ENCODE data around the gene NR5A1.

Gene NR5A1

DNA sequence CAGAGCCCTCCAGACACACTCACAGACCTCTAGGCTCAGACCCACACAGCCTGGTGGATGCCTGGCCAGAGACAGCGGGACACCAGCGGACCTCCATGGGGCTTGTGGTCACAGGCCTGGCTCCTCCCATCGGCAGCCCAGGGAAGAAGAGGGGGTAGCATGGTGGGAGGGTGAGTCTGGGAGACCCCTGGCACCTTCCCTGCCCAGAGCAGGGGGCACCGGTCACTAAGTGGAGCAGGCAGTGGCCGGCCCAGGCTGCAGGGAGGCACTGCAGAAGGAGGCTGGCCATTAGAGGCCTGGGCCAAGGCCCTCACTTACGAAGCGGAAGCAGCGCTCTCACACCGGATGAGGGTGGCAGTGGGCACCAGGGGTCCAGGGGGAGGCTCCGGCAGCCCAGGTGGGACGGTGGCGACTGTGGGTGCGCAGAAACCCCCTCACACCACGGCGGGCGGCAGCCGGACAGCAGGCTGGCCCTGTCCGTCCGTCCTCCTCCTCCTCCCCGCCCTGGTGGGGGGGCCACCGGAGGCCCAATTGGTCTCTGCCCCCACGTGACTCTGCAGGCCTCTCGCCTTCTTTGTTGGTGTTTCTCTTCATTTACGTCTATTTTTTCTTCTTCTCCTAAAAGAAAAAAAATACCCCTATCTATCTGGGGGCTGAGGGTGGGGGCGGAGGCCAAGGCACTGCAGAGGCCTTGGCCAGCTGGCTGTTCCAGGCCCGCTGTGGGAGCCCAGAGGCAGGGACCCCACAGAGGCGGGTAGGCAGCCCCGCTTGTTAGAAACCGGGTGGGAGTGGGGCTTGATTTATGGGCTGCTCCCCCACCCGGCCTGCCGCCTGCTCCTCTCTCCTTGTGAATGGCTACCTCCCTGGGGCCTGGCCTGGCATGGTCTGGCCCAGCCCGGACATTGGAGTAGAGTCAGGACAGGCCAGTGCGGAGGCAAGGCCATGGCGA is at the start of gene NR5A1:
TSS of gene NR5A1 (minus strand) at position 469 of the 949 bp plus-strand sequence. CDS start 4,004 bp downstream, outside the sequence.
- no peak for DNase-seq

DNA sequence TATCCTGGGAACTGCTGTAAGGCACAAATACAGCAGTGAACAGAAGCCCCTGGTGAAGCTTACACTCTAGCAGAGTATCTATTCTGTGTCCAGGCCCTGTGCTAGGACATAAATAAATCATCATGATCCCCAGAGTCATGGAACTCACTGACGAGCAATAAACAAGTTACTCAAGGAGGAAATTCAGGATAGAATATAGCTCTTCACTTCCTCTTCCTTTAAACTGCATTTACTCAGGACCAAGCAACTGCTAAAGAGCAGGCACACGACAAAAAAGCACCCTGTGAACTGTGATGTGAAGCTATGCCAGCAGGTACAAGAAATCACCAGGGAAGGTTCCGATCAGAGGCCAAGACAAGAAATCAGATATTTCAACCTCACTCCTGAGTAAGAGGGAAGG is 47.8 kb upstream of the NR5A1 start:
- no peak for DNase-seq

DNA sequence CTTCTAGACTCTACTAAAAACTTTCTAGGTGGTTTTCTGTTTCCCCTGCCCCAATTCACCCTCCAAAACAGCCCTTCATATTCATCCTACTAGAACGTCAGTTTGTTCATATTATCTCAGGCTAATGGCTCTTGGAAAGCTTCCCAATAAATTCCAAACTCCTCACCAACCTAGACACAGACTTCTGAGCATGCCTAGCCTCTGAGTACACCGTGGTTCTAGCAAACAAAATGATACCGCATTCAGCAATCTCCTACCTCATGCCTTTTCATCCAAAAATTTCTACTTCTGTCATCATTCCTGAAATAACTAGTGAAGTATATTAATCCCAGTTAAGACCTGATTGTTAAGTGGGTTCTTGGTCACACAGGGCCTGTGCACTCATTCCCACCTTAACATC is 46.5 kb upstream of the NR5A1 start:
- DNase-seq: no peak

DNA sequence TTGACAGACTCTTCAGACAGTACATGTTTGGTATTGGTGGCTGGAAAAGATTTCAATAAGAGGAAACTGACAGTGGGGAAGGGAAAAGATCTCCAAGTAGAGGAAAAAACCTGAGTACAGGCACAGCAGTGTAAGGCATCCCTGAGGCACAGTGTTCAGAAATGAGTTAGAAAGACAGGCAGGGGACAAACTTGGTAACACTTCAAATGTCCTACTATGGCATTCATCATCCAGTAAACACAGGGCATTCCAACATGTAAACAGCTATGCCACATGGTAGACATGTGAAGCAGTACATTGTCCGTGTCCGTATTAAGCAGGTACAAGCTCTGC is 45.0 kb upstream of the NR5A1 start:
- DNase-seq: no peak

DNA sequence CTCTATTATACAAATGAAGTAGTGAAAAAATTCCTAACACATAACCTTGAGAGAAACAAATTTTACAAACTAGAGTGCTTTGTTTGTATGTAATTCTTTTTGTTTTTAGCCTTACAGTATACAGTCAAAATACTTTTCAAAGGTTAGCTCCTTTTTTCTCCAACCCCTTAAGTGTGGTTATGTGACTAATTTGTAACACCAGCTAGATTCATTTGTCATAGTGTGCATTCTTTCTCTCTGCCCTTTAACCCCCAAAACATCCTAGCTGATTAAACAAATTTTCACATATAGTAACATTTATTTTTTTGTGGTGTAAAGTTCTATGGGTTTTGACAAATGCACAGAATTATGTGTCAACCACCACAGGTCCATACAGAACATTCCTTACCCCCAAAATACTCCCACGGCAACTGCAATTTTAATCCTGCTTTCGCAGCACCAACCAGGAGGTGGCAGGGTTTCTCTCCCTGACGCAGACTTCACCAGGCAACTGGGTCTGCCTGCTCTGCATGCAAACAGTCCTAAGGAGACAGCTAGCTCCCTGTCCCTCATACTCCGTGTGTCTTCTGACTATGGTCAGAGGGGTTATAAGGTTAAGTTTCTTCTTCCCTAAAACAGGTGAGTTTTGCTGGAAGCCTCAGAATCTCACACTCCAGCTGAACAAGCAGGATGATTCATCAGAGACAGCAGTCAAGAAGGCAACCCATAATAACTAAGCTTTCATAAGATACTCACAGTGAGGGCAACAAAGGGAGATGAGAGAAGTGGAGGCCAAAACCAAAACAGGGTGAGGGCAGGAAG is 44.5 kb upstream of the NR5A1 start:
- DNase-seq: peak in 1 of 2 experiments; percentile 43

DNA sequence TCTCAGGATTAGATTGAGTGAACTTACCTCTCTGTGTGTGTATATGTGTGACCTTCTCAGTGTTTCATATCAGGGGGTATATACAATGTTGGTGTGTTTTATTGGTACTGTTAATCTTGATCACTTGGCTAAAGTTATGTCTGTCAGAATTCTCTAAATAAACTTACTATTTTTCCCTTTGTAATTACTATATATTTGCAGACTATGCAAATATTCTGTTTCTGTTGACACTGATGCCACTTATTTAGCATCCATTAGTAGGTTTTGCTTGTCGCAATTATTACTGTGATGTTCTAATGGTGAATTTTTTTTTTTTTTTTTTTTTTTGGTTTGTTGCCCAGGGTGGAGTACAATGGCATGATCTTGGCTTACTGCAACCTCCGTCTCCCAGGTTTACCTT is 42.9 kb upstream of the NR5A1 start:
- DNase-seq: no peak

DNA sequence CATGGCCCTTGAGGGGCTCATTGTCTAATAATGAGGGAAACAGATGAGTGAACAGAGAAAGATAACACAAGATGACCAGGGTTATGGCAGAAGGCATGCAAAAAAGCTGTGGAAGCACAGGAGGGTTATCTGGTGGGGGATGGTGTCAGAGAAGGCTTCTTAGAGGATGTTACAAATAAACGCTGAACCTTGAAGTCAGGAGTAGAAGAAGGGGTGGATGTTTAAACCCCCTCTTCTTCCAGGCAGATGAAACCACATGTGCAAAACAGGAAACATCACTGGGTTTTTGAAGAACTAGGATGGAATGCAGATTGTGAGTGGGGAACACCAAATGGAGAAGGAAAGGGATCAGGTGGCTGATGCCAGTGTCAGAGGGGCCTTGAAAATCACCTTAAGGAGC is 41.8 kb upstream of the NR5A1 start:
- no peak for DNase-seq

DNA sequence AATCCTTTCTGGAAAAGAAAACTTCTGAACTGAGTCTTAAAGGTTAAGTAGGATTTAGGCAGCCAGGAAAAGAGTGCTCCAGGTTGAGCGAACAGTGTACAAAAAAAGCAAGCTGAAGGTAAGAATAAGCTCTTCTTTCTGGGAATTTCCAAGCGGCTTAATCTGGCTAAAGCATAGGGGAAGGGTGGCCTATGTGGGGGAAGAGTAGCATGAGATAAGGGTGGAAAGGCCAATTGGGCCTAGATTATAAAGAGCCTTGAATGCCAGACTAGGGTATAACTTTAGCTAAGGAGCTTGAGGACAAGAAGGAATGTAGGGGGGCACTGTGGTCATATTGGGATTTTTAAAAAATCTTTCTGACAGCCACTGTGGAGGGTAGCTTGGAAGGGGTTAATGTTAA is 37.3 kb upstream of the NR5A1 start:
- no peak for DNase-seq

DNA sequence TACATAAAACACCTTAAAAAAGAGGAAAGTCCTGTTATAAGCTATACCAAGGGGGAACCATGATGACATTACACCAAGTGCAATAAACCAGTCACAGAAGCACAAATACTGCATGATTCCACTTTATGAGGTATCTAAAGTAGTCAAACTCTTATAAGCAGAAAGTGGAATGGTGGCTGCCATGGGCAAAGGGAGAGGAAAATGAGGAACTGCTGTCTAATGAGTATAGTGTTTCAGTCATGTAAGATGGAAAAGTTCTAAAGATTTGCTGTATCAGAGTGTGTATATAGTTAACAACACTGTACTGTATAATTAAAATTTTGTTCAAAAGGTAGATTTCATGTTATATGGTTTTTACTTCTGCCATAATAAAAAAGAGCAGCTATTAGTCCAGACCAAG is 34.6 kb upstream of the NR5A1 start:
- DNase-seq: no peak

DNA sequence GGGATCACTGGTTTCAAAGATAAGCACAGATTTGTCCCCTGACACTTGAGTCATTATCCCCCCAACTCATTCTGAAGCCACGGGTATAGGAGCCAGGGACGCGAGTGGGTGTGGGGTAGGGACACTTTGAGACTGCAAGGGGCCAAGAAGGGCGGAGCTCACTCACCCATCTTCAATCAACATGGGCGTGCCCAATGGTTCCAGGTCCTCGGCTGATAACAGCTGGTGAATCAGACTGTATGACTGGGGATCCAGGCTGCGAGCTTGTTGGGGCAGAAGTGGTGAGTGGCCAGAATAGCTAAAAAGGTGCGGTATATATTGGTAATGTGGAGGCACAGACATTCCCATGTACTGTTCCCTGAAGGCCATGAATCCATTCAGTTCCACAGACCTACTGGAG is 30.7 kb upstream of the NR5A1 start:
- no peak for DNase-seq

DNA sequence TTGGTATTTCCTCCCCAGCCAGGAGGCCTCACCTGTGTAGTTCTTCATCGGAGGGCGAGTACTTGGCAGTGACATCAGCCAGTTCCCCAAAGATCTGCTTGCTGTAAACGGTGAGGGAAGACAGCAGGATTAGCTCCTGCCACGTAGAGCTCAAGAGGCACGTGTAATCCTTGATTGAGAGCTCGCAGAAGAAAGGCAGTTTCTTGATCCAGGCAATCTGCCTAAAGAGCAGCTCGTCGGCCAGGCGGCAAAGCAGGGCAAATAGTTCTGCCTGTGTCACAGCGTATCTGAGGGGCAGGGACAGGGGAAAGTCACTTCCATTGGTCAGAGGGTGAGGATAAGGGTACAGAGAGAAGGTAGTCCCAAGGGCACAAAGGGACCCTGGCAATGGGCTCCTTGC is 28.6 kb upstream of the NR5A1 start:
- no peak for DNase-seq

DNA sequence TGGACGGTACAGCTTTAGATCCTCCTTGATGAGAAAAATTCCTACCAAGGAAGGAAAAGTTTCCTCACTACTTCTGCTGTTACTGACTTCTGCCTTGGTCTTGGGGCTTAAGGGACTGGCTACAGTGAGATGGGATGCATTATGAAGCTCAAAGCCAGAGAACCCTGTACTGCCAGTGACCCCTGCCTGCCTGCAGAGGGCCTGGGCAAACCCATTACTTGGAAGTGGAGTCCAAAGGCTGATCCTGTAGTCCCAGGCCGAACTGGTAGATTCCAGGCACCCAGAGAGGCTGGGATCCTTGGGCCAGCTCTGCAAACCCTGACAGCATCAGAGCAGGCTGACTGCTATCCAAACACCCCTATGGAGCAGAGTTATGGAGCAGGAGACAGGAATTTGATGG is 25.7 kb upstream of the NR5A1 start:
- no peak for DNase-seq

DNA sequence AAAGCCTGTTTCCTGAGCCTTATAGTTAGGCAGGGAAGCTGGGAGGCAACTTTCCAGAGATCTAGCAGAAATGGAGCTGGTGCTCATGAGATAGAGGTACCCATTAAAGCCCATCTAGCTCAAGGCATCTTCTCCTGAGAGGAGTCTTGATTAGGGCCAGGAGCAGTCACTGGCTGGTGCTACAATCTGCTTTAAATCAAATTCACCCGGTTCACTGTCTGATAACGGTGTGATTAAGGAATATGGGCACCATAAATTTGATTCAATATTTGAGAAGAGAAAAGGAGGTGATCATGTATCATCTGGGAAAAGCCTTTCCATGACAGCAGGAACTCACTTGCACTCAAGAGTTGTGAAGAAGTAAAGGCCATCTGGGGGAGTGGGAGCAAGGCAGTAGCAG is 23.9 kb upstream of the NR5A1 start:
- DNase-seq: no peak

DNA sequence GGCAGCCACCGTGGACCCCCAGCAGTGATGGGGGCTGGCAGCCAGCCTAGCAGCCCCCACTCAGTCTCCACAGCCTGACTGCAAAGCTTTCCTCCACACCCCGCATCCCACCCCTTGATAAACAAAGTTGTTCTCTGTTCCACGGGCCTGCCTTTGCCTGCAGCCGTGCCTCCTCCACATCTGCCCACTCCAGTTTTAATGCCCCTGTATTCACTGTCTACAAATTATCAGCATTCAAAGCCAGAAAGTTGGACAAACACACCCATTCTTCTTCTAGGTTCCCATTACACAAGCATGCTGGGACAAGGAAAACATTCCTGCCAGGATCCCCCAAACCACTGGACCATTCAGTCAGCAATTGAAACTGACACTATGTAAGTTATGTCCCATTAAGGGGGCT is 23.0 kb upstream of the NR5A1 start:
- no peak for DNase-seq

DNA sequence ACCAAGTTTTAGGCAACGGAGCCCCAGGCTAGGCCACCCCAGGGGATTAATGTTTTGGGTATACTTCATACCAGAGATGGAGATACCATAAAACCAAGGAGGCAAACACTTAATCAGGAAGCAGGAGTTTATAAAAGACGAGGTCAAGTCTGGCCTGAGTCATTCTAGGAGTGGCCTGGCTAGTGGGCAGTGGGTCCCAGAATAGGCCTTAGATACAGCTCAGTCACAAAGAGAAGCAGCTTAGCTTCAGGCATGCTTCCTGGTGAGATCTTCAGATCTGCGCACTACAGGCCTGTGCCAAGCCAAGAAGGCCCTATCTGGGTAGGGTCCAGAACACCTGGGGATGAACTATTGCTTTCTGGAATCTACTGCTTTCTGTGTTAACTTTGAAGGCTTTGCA is 20.6 kb upstream of the NR5A1 start:
- DNase-seq: no peak

DNA sequence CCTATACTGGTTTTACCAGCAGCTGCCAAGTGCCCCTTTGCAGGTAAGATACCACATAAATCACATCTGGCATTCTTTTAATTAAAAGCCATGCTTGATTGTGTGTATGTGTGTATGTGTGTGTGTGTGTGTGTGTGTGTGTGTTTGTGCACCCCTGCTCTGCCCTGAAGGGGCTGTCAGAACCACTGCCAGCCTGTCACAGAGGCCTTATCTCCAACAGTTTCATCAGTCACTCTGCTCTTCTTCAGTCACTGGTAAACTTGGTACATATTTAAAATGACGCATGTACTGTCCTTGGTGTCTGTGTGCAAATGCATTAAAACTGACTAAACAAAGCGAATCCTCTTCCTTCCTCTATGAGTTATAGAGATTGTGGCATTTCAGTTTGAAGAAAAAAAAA is 19.0 kb upstream of the NR5A1 start:
- DNase-seq: no peak

DNA sequence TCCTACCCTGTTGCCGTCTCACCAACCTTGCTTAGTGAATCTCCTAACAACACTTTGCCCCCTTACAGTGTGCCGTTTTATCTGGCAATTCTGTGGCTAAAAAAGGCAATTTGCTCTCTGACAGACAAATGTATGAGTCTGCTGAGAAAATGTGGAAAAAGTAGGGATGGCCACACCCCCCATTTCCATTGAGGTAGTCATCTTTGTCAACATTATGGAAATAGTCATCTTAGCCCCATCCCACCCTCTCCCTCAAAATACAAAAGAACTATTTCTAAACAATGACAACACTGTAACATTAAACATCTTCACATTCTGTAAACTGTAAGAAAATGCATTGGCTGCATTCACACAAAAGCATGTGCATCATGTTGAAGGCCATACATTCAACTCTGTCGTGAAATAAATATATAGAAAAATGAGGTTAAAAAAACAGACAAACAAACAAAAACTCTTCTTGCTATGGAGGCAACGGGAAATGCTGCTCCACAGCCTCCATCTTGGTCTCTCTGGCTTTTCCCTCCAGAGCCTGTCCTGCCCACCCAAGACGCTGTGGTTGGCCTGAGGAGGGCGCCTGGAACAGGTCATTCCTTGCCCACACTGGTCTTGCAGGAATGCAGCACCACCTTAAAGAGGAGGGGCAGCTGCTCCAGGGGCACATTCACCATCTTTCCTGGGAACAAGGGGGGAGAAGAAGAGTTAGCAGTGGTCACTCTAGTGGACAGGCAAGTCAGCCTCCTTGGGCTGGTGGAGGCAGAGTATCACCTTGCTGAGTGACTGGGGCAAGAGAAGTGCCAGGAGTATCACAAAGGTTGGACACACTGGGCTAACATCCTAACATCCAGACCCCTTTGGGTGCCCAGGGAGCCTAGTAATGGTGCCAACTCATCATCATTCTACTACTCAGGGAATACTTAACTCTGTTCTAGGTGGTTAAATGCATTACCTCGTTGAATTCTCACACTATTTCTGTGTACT is 15.2 kb upstream of the NR5A1 start:
- no peak for DNase-seq

DNA sequence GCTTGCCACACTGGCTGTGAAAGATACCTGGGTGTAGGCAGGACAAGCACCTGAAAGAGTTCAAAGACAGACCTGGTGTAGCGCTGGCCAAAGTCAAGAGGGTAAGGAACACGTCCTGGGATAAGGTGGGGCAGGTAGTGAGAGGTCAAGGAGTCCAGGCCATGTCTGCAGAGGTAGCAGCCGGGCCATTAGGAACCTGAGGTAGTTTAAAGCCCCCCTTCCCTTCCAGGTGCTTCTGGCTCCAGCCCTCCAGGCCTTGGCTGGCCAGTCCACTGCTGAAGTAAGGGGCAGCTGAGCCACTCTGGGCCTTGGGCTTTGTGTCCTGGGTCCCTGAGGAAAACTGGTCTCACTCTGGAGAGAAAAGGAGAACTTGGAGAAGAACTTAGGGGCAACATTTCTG is 13.9 kb upstream of the NR5A1 start:
- no peak for DNase-seq

DNA sequence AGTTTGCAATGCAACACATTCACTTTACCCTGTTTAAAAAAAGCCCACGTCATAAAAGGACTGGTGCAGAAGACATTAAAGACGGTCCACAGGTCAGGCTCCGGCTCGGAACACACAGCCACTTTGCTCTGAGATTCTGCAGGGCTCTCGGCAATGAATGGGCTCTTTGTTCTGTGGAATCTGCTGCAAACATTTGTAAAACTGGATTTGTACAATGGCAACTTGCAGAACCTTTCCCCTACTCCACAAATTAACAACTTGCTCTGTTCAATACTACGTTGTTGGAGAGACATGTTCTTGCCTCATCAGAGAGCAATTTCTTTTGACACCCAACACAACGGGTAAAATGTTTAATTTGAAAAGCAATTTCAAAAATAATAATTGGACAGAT is 13.0 kb upstream of the NR5A1 start:
- no peak for DNase-seq

DNA sequence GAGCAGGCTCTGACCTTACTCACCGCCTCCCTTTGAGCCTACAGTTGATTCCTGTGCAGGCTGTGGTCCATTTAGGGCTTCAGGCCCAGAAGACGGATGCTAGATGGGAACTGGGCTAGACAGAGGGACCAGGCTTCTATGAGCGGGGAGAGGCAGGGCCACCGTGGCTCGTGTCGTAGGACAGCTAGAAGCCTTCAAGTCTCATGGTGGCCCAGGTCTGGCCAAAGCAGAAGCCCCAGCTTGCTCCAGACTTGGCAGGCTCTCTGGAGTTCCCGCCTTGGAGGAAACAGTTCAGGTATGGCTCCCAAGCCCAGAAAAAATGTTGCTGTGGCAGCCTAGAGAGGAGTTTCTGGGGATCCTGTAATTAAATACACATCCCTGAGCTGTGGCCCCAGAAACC is 10.9 kb upstream of the NR5A1 start:
- no peak for DNase-seq

DNA sequence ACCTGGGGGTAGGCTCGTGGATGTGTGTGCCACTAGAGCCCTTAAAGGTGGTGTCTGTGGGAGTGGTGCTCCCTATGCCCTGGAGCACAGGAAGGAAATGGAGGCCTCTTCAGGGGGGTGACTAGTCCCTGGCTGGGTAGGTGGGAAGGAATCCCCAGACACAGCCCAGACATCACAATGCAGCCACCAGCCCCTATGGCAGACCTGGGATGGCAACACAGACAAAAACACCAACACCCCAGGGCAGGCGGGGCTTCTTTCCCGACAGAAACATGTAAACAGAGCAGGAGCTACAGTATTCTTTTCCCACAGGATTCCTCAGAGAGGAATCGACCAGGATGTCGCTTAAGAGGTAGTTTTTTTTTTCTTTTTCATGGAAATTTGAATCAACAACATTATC is 10.4 kb upstream of the NR5A1 start:
- no peak for DNase-seq

DNA sequence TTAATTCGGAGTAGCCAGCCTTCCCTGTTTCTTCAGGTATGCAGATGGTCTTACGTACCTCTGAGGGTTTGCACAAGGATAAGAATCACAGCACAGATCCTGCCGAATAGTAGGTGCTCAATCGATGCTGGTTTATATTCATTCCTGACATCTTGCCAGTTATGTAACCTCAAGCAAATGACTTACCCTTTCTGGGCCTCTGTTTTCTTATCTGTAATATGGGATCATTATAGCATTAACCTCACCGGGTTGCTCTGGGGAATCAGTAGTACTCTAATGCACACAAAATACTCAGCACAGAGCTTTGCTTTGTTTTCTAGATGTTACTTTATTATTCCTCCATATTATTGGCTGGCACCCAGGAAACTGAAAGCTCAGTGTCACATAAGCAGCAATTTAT is 7.7 kb upstream of the NR5A1 start:
- DNase-seq: no peak

DNA sequence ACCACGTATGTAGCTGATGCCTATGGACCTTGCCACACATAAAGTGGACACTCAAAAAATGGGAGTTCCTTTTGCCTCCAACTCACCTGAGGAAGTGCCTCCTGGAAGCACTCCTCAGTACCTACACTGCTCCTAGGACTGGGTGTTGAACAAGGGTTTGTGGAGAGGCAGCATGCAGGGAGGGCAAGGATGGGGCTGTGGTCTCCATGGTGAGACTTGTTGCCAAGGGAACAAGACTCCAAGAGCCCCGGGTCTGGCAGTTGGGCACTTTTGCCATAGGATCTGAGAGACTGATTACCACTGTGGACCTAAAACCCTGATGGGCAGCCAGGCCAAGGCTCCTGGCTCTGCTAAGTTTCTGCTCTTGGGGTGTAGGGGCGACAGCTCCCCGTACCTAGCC is 6.9 kb upstream of the NR5A1 start:
- DNase-seq: no peak

Measured in NCI-H446 (cell line).